OCI-LY1 (cell line): ENCODE measurements around the gene ZNF536.

Source experiments
- EZH2 ChIP-seq: fragments of 200-600 bp; sonication (generic), shearing (Covaris generic); IDR thresholded peaks from 2 replicates; pipeline ENCODE4 v1.8.0; 2017; ENCODE audit warnings: borderline replicate concordance, mixed run types, mild to moderate bottlenecking, antibody characterized with exemption, low read length, moderate library complexity, mixed read lengths
- TF ChIP-seq, protein P1 (sequence below): fragments of 200-600 bp; sonication (generic), shearing (Covaris generic); IDR thresholded peaks from 2 replicates; pipeline ENCODE4 v1.5.1; 2017; ENCODE audit warnings: mild to moderate bottlenecking, antibody characterized with exemption, low read length, moderate library complexity, mixed read lengths

DNA sequence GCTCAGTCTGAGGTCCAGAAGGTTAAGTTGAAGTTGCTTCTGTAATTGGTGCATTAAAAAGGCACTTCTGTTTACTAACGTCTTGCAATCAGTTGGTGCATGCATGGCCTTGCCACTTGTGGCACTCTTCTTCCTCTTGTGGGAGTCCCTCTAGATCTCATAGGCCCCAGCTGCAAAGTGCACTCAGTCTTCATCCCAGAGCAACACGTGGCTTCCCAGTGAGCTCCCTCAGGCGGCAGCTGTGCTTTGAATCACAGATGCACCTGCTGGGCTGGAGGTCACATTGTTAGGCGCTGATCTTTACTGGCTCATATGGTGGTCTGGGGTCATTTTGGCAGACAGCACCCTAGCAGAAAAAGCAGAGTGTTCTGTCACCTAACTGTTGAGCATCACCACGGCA is 215.7 kb downstream of the ZNF536 start:
- TF ChIP-seq, protein P1, sequence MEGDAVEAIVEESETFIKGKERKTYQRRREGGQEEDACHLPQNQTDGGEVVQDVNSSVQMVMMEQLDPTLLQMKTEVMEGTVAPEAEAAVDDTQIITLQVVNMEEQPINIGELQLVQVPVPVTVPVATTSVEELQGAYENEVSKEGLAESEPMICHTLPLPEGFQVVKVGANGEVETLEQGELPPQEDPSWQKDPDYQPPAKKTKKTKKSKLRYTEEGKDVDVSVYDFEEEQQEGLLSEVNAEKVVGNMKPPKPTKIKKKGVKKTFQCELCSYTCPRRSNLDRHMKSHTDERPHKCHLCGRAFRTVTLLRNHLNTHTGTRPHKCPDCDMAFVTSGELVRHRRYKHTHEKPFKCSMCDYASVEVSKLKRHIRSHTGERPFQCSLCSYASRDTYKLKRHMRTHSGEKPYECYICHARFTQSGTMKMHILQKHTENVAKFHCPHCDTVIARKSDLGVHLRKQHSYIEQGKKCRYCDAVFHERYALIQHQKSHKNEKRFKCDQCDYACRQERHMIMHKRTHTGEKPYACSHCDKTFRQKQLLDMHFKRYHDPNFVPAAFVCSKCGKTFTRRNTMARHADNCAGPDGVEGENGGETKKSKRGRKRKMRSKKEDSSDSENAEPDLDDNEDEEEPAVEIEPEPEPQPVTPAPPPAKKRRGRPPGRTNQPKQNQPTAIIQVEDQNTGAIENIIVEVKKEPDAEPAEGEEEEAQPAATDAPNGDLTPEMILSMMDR: no peak
- TF ChIP-seq EZH2: no peak
